ENCODE data around the gene CRABP2.

The CRABP2 gene

GRCh38 chr1:156726549-156727226 is 21.3 kb upstream of the CRABP2 start:
- Histone ChIP-seq H3K79me2 (ENCODE audit: insufficient read depth, low read length) (peaks cover 68% of the 10 kb centered on the region), H3K36me3 (ENCODE audit: low read length) (peaks cover 23% of the 10 kb centered on the region), H3K9me2 (replicated peaks; ENCODE audit: insufficient read depth, low read length) (no peaks in the 10 kb centered on the region), H3K4me2 (ENCODE audit: low read depth, low read length, poor library complexity, severe bottlenecking) (peak overlapping the region; percentile 80), H3F3A (ENCODE audit: insufficient read depth) (peaks cover 20% of the 10 kb centered on the region), H3K27ac (ENCODE audit: low read depth, low read length) (peak overlapping the region; percentile 74), H3K9ac (ENCODE audit: low read length) (peak overlapping the region; percentile 94), H3K27me3 (ENCODE audit: low read length) (no peaks in the 10 kb centered on the region), H2AFZ (ENCODE audit: low read depth, low read length, severe bottlenecking) (no peak overlapping the region), H3K4me3 (ENCODE audit: insufficient read depth, low read length, poor library complexity, severe bottlenecking) (peak overlapping the region; percentile 90), H4K20me1 (ENCODE audit: low read depth, low read length) (peaks cover 22% of the 10 kb centered on the region), H3K9me3 (ENCODE audit: insufficient read depth, low read length) (no peaks in the 10 kb centered on the region)
- TF ChIP-seq CTCF (IDR thresholded peaks at IDR 0.05; ENCODE audit: insufficient read depth, low read length, poor library complexity, severe bottlenecking) (peak; percentile 62), EZH2phosphoT487 (conservative IDR thresholded peaks at IDR 0.05; ENCODE audit: low read length) (no peak)

GRCh38 chr1:156725683-156726280 is 20.4 kb upstream of the CRABP2 start:
- Histone ChIP-seq H3K27me3 (ENCODE audit: low read length) (no peaks in the 10 kb centered on the region), H3F3A (ENCODE audit: insufficient read depth) (peaks cover 25% of the 10 kb centered on the region), H3K9ac (ENCODE audit: low read length) (peak overlapping the region; percentile 94), H2AFZ (ENCODE audit: low read depth, low read length, severe bottlenecking) (no peak overlapping the region), H3K4me3 (ENCODE audit: insufficient read depth, low read length, poor library complexity, severe bottlenecking) (peak overlapping the region; percentile 90), H3K4me2 (ENCODE audit: low read depth, low read length, poor library complexity, severe bottlenecking) (peak overlapping the region; percentile 80), H3K9me3 (ENCODE audit: insufficient read depth, low read length) (no peaks in the 10 kb centered on the region), H3K36me3 (ENCODE audit: low read length) (peaks cover 28% of the 10 kb centered on the region), H3K9me2 (replicated peaks; ENCODE audit: insufficient read depth, low read length) (no peaks in the 10 kb centered on the region), H4K20me1 (ENCODE audit: low read depth, low read length) (peaks cover 22% of the 10 kb centered on the region), H3K79me2 (ENCODE audit: insufficient read depth, low read length) (peaks cover 68% of the 10 kb centered on the region), H3K27ac (ENCODE audit: low read depth, low read length) (peak overlapping the region; percentile 74)
- TF ChIP-seq CTCF (IDR thresholded peaks at IDR 0.05; ENCODE audit: insufficient read depth, low read length, poor library complexity, severe bottlenecking) (peak; percentile 95), EZH2phosphoT487 (conservative IDR thresholded peaks at IDR 0.05; ENCODE audit: low read length) (no peak)

GRCh38 chr1:156721535-156721934 is 16.2 kb upstream of the CRABP2 start:
- no peak overlapping the region for H3K4me2 ChIP-seq (ENCODE audit: low read depth, low read length, poor library complexity, severe bottlenecking)
- H3K27me3 ChIP-seq (ENCODE audit: low read length), result no peaks in the 10 kb centered on the region
- H3F3A ChIP-seq (ENCODE audit: insufficient read depth), result peaks cover 16% of the 10 kb centered on the region
- H3K79me2 ChIP-seq (ENCODE audit: insufficient read depth, low read length), result peaks cover 40% of the 10 kb centered on the region
- H3K9me3 ChIP-seq (ENCODE audit: insufficient read depth, low read length), result no peaks in the 10 kb centered on the region
- H3K27ac ChIP-seq (ENCODE audit: low read depth, low read length), result no peak overlapping the region
- peaks cover 28% of the 10 kb centered on the region for H3K36me3 ChIP-seq (ENCODE audit: low read length)
- H3K4me3 ChIP-seq (ENCODE audit: insufficient read depth, low read length, poor library complexity, severe bottlenecking), result no peak overlapping the region
- no peak overlapping the region for H3K9ac ChIP-seq (ENCODE audit: low read length)
- H2AFZ ChIP-seq (ENCODE audit: low read depth, low read length, severe bottlenecking), result no peak overlapping the region
- TF ChIP-seq CTCF (IDR thresholded peaks at IDR 0.05; ENCODE audit: insufficient read depth, low read length, poor library complexity, severe bottlenecking) (no peak), EZH2phosphoT487 (conservative IDR thresholded peaks at IDR 0.05; ENCODE audit: low read length) (no peak)
- H3K9me2 ChIP-seq (replicated peaks; ENCODE audit: insufficient read depth, low read length), result no peaks in the 10 kb centered on the region
- H4K20me1 ChIP-seq (ENCODE audit: low read depth, low read length), result peaks cover 22% of the 10 kb centered on the region

All from SU-DHL-6 (cell line).